ENCODE data around the gene MAPKAPK5.

The MAPKAPK5 gene

GRCh38 chr12:111904446-111904975, 62.5 kb downstream of the MAPKAPK5 start:
- Histone ChIP-seq H3K4me1 (ENCODE audit: low read depth, poor library complexity, severe bottlenecking) (no peaks in the 10 kb centered on the region), H3K4me3 (IDR thresholded peaks at IDR 0.05; ENCODE audit: insufficient read depth, low read depth, low read length) (no peak overlapping the region), H3K4me2 (no peak overlapping the region), H3K27ac (no peak overlapping the region), H3K36me3 (ENCODE audit: insufficient read depth) (no peaks in the 10 kb centered on the region), H2AFZ (ENCODE audit: low read depth) (no peak overlapping the region), H4K20me1 (ENCODE audit: insufficient read depth) (no peaks in the 10 kb centered on the region), H3K27me3 (ENCODE audit: insufficient read depth, low read depth) (no peaks in the 10 kb centered on the region), H3K79me2 (ENCODE audit: insufficient read depth, low read depth) (no peaks in the 10 kb centered on the region), H3K9ac (no peak overlapping the region)
- TF ChIP-seq CTCF (conservative IDR thresholded peaks at IDR 0.05; ENCODE audit: low read depth, low read length), result no peak

GRCh38 chr12:111905502-111905901, 63.5 kb downstream of the MAPKAPK5 start:
- H3K4me2 ChIP-seq, result no peak overlapping the region
- H2AFZ ChIP-seq (ENCODE audit: low read depth), result no peak overlapping the region
- no peaks in the 10 kb centered on the region for H4K20me1 ChIP-seq (ENCODE audit: insufficient read depth)
- H3K27me3 ChIP-seq (ENCODE audit: insufficient read depth, low read depth), result no peaks in the 10 kb centered on the region
- no peak for TF ChIP-seq CTCF (conservative IDR thresholded peaks at IDR 0.05; ENCODE audit: low read depth, low read length)
- H3K9ac ChIP-seq, result no peak overlapping the region
- H3K27ac ChIP-seq, result no peak overlapping the region
- no peaks in the 10 kb centered on the region for H3K36me3 ChIP-seq (ENCODE audit: insufficient read depth)
- H3K79me2 ChIP-seq (ENCODE audit: insufficient read depth, low read depth), result no peaks in the 10 kb centered on the region
- H3K4me3 ChIP-seq (IDR thresholded peaks at IDR 0.05; ENCODE audit: insufficient read depth, low read depth, low read length), result no peak overlapping the region
- no peaks in the 10 kb centered on the region for H3K4me1 ChIP-seq (ENCODE audit: low read depth, poor library complexity, severe bottlenecking)

- no peak overlapping the region for H3K4me2 ChIP-seq
- no peak overlapping the region for H2AFZ ChIP-seq (ENCODE audit: low read depth)
- no peaks in the 10 kb centered on the region for H3K79me2 ChIP-seq (ENCODE audit: insufficient read depth, low read depth)
- no peak overlapping the region for H3K27ac ChIP-seq
- no peaks in the 10 kb centered on the region for H3K27me3 ChIP-seq (ENCODE audit: insufficient read depth, low read depth)
- no peaks in the 10 kb centered on the region for H3K36me3 ChIP-seq (ENCODE audit: insufficient read depth)
- H3K4me1 ChIP-seq (ENCODE audit: low read depth, poor library complexity, severe bottlenecking), result no peaks in the 10 kb centered on the region
- H3K4me3 ChIP-seq (IDR thresholded peaks at IDR 0.05; ENCODE audit: insufficient read depth, low read depth, low read length), result no peak overlapping the region
- H3K9ac ChIP-seq, result no peak overlapping the region
- no peak for TF ChIP-seq CTCF (conservative IDR thresholded peaks at IDR 0.05; ENCODE audit: low read depth, low read length)
- no peaks in the 10 kb centered on the region for H4K20me1 ChIP-seq (ENCODE audit: insufficient read depth)
Observed at GRCh38 chr12:111907740-111908139, 65.7 kb downstream of the MAPKAPK5 start.

- no peak overlapping the region for H2AFZ ChIP-seq (ENCODE audit: low read depth)
- no peak overlapping the region for H3K4me3 ChIP-seq (IDR thresholded peaks at IDR 0.05; ENCODE audit: insufficient read depth, low read depth, low read length)
- no peak overlapping the region for H3K9ac ChIP-seq
- no peak overlapping the region for H3K27ac ChIP-seq
- H3K36me3 ChIP-seq (ENCODE audit: insufficient read depth), result no peaks in the 10 kb centered on the region
- no peaks in the 10 kb centered on the region for H3K79me2 ChIP-seq (ENCODE audit: insufficient read depth, low read depth)
- H3K27me3 ChIP-seq (ENCODE audit: insufficient read depth, low read depth), result no peaks in the 10 kb centered on the region
- TF ChIP-seq CTCF (conservative IDR thresholded peaks at IDR 0.05; ENCODE audit: low read depth, low read length), result no peak
- H3K4me2 ChIP-seq, result no peak overlapping the region
- peaks cover 31% of the 10 kb centered on the region for H3K4me1 ChIP-seq (ENCODE audit: low read depth, poor library complexity, severe bottlenecking)
- no peaks in the 10 kb centered on the region for H4K20me1 ChIP-seq (ENCODE audit: insufficient read depth)
Observed at GRCh38 chr12:111925171-111925570, 83.1 kb downstream of the MAPKAPK5 start.

Measured in KMS-11 (cell line).